Astrocyte (in vitro differentiated cells and primary cell): ENCODE data around the gene PACS2.

ENCODE experiments used
- EZH2 ChIP-seq: IDR thresholded peaks from 2 replicates; pipeline ENCODE4 v1.6.1; 2012; ENCODE audit warnings: mild to moderate bottlenecking, low read length, inconsistent platforms; ENCODE audit not compliant: insufficient read depth
- TF ChIP-seq, protein P1 (sequence below): IDR thresholded peaks from 2 replicates; pipeline ENCODE4 v1.5.1; 2011; ENCODE audit warnings: low read depth, mild to moderate bottlenecking, inconsistent platforms, low read length, moderate library complexity; ENCODE audit not compliant: insufficient read depth

DNA sequence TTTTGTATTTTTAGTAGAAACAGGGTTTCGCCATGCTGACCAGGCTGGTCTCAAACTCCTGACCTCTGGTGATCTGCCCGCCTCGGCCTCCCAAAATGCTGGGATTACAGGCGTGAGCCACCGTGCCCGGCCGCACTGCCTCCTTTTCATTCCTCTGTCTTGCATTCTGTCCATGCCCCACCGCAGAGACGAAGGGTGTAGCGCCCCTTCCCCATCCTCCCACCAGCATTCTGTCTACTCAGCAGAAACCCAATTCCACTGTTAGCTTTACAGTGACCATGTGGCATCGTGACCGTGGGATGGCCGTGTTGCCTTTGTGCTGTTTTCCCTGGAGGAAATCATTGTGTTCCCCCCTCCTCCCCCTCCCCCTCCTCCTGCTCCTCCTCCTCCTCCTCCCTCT lies 94.0 kb downstream of the PACS2 start:
- TF ChIP-seq, protein P1, sequence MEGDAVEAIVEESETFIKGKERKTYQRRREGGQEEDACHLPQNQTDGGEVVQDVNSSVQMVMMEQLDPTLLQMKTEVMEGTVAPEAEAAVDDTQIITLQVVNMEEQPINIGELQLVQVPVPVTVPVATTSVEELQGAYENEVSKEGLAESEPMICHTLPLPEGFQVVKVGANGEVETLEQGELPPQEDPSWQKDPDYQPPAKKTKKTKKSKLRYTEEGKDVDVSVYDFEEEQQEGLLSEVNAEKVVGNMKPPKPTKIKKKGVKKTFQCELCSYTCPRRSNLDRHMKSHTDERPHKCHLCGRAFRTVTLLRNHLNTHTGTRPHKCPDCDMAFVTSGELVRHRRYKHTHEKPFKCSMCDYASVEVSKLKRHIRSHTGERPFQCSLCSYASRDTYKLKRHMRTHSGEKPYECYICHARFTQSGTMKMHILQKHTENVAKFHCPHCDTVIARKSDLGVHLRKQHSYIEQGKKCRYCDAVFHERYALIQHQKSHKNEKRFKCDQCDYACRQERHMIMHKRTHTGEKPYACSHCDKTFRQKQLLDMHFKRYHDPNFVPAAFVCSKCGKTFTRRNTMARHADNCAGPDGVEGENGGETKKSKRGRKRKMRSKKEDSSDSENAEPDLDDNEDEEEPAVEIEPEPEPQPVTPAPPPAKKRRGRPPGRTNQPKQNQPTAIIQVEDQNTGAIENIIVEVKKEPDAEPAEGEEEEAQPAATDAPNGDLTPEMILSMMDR = no peak
- TF ChIP-seq EZH2 = no peak
